GM12801 (cell line): ENCODE results near the gene ZNF532.

Experiments used
- TF ChIP-seq, protein P1 (sequence below): IDR thresholded peaks from one replicate; pipeline ENCODE4 v1.5.1; 2011; ENCODE audit warnings: control low read depth; ENCODE audit not compliant: insufficient read length; ENCODE audit errors: extremely low read depth

The ZNF532 gene

DNA sequence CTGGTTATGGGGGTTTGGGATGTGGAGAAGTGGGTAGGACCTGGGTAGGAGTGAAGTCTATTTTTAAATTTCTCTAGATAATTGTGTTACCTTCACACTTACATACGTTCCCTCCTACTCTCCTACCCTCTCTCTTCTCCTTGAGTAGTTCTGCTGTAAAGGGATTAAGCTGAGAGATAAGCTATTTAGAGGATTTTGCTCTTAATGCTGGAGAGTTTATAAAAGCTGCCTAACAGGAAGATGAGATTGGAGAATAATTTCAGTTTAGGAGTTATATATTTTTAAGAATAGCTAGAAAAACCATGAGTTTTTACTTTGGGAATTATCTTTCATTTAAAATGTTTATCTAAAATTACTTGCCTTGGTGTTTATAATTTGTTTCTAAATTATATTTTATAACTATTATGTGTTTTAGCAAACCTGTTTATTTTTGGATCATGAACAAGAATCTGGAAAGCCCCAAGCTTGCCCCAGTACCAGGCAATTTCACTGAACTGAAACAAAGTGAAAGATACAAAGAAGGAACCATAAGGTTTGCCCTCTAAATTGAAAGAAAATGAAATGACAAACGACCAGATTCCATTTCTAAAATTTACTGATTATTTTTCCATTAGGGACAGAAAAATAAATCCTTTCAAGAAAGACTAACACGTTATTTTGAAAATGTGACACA, 101.5 kb downstream of the ZNF532 start:
- TF ChIP-seq, protein P1, sequence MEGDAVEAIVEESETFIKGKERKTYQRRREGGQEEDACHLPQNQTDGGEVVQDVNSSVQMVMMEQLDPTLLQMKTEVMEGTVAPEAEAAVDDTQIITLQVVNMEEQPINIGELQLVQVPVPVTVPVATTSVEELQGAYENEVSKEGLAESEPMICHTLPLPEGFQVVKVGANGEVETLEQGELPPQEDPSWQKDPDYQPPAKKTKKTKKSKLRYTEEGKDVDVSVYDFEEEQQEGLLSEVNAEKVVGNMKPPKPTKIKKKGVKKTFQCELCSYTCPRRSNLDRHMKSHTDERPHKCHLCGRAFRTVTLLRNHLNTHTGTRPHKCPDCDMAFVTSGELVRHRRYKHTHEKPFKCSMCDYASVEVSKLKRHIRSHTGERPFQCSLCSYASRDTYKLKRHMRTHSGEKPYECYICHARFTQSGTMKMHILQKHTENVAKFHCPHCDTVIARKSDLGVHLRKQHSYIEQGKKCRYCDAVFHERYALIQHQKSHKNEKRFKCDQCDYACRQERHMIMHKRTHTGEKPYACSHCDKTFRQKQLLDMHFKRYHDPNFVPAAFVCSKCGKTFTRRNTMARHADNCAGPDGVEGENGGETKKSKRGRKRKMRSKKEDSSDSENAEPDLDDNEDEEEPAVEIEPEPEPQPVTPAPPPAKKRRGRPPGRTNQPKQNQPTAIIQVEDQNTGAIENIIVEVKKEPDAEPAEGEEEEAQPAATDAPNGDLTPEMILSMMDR, result no peak

DNA sequence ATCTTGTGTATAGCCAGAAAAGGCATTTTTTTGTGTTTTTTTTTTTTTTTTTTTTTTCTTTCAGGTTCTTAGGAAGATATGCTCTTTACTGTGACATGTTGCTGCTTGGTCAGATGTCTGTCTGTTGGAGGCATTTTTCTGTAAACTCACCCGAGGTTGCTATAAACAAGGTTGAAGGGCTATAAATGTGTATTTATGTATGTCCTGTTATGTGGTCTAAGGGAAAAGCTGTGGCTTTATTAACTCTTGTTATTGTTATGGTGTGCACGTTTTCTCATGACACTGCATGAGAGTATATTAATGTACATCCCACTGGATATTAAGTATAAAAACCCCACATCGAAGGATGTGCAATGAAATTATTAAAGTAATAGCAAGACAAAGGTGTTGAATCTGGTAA, 102.0 kb downstream of the ZNF532 start:
- TF ChIP-seq, protein P1, result no peak

DNA sequence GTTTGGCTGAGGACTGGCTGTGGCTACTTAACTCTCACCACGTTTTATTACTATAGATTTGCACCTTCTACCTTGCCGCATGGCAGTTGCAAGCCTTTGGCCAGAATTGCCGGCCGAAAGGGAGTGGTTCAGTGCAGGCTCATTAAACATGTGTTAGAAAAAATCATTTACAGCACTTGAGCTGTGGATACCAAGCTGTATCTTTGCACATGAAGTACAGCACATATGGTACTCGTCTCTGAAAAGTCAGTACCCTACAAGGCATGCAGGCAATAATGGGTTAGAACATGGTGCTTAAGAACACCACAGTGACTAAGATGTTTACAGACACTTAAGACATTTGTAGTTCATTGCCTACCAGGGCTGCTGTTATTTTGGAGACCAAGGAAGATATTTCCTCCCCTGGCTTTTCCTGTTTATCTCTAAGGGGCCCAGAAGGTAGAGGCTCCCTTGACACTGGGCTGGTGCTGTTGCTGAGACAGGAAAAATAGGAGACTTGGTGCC, 103.1 kb downstream of the ZNF532 start:
- TF ChIP-seq, protein P1, result no peak

DNA sequence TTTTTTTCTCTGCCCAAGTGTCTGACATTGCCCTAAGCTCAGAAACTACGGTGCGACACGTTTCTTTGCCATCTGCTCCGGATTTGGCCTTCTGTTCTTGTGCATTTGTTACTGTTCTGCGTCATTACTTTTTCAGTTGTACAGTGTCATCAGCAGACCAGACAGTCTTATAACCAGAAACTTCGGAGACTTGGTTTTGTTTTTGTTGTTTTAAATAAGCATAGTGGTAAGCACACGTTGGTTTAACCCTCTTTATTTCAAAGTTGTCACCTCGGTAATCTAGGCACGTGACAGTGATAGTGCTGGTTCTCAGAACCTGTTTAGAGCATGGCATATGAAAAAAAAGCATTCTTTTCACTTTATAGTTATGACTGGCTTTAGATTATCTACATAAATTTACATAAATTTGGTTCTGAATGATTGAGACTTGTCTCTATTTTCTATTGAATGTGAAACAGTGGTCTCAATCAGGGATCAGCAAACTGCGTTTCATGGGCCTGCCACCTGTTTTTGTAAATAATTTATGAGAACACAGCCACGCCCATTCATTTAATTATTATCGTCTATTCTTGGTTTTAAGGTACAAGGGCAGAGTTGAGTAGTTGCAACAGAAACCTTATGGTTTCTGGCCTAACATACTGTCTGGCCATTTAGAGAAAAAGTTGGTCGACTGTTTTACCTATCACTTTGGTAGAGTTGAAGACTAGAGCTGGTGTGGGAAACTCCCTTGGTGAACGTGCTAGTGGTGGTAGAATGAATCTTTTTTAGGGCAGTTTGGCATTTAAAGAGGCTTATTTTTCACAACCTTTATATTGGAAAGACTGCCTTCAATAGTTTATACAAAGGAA, 106.5 kb downstream of the ZNF532 start:
- TF ChIP-seq, protein P1, result no peak

DNA sequence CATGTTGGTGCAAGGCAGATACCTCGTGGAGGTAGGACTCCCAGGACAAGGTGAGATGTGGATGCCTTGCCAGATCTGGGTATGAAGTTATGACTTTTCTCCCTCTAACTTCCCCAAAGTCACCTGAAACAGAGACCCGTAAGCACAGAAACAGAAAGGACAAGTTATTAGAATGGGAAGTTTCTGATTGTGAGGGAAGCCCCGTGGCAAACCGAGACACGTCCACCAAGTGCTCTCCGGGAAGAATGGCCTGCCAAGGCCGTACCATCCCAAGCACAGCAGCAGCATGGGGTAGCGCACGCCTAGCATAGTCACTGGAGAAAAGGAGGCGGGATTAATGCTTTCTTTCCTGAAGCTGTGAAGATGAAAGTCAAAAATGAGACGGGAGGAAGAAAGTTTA, 110.6 kb downstream of the ZNF532 start:
- TF ChIP-seq, protein P1, result no peak

DNA sequence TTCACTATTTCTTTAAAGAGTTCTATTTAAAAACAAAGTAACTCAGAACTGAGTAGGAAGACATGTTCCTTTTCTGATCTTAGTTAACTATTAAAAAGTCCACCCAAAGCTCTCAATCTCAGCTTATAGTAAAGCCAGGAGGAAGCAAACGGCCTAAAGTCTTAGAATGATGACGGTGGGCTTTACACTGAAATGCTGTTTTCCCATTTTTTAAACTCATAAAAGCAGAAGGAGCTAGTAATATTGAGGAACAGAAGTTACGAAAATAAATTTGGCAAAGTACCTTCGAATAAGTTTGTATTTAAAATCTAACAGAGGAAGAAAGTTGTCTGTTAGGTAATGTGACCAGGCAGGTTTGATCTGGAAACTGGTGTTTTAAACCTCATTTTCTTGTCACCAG, 111.1 kb downstream of the ZNF532 start:
- TF ChIP-seq, protein P1, result no peak

DNA sequence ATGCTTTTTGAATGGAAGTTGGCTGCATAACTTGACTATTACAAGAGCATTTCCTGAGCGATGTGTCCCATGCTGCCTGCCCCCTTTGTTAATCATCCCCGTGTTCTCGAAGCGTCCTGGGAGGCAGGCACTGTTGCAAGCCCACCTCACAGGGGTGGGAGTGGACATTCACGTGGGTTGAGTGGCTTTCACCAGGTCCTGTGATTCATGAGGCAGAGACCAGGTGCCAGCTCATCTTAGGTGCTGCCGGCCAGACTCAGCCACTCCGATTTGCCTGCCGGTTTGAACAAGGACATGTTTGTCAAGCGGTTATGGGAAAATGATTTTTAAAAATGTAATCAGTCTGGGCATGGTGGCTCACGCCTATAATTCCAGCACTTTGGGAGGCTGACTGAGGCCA, 112.5 kb downstream of the ZNF532 start:
- TF ChIP-seq, protein P1, result no peak
